Lung (tissue), 12 donors: ENCODE measurements around the gene MYOZ3. TPM values are rescaled to one million over a fixed set of nuclear protein-coding genes. Genes with fewer than 3 reads are reported as not detected.

Experiments
- ATAC-seq: fragments of 200-7000 bp; cut with Tn5 transposase; one replicate; pipeline ENCODE4 v1.9.1; 2020; ENCODE audit warnings: moderate number of reproducible peaks; ENCODE audit not compliant: insufficient read depth, low FRiP score
- DNase-seq, 3 donors: peaks; one replicate each; pipeline ENCODE4 v3.0.0-alpha.2; 2013 to 2017
- H3K27ac ChIP-seq, 2 donors: one replicate each; pipeline ENCODE4 v1.5.1; 2013; ENCODE audit warnings: mild to moderate bottlenecking in 2 of 2, moderate library complexity in 2 of 2, control low read depth in 1 of 2, inconsistent platforms in 1 of 2, low read depth in 1 of 2, low read length in 1 of 2
- H3K27me3 ChIP-seq, 3 donors: one replicate each; pipeline ENCODE4 v1.5.1; 2013; ENCODE audit warnings: low read length in 2 of 3; ENCODE audit not compliant: control insufficient read depth in 3 of 3, insufficient read depth in 3 of 3
- H3K36me3 ChIP-seq, 4 donors: one replicate each; pipeline ENCODE4 v1.5.1; 2013; ENCODE audit warnings: low read length in 4 of 4, mild to moderate bottlenecking in 1 of 4, moderate library complexity in 1 of 4; ENCODE audit not compliant: control insufficient read depth in 4 of 4, insufficient read depth in 4 of 4
- H3K4me1 ChIP-seq, 5 donors: one replicate each; pipeline ENCODE4 v1.5.1; 2013; ENCODE audit warnings: low read length in 5 of 5, mild to moderate bottlenecking in 2 of 5, moderate library complexity in 1 of 5; ENCODE audit not compliant: control insufficient read depth in 5 of 5, insufficient read depth in 5 of 5
- H3K4me3 ChIP-seq: one replicate; pipeline ENCODE4 v1.5.1; 2013; ENCODE audit warnings: mild to moderate bottlenecking, control low read depth, moderate library complexity
- H3K9ac ChIP-seq, 2 donors: one replicate each; pipeline ENCODE4 v1.5.1; 2013; ENCODE audit warnings: low read length in 2 of 2, control low read depth in 1 of 2; ENCODE audit not compliant: insufficient read depth in 1 of 2
- H3K9me3 ChIP-seq, 4 donors: one replicate each; pipeline ENCODE4 v1.5.1; 2013; ENCODE audit warnings: low read length in 3 of 4, mild to moderate bottlenecking in 1 of 4, moderate library complexity in 1 of 4; ENCODE audit not compliant: control insufficient read depth in 4 of 4, insufficient read depth in 3 of 4
- whole genome bisulfite sequencing, 2 donors: extraction: QIAGEN DNeasy Blood & Tissue Kit; methylation state at CpG; one replicate each; pipeline ENCODE4 v1.1.7; 2013; 5-methylcytosine and 5-hydroxymethylcytosine counted together
- polyA plus RNA-seq, 2 donors: library from polyadenylated mRNA; stranded (reverse); fragments of 200-250 nt; gene quantifications; one replicate each; pipeline ENCODE4 v1.2.1, GENCODE V29; 2013
- total RNA-seq, 2 donors: library from RNA; depleted of rRNA in 1 of 2; stranded (reverse); fragments of >200 nt in 1 of 2; gene quantifications; one replicate each; pipeline ENCODE4 v1.2.1, GENCODE V29; 2014 to 2021
- TF ChIP-seq, protein P1 (sequence below): IDR thresholded peaks from 2 replicates; pipeline ENCODE4 v1.5.1; 2012; ENCODE audit warnings: mild to moderate bottlenecking; ENCODE audit errors: control extremely low read depth, extremely low read depth
- donor health status: control.
- donor health status: control.
- donor health status: Bipolar disorder and iron deficiency.
- donor health status: healthy.
- donor health status: DM: yes; HTN: yes; CAD: no.

MYOZ3 gene
- total and polyA plus RNA-seq, 4 donors: 0.39 to 2.4 (median 0.48) TPM

DNA sequence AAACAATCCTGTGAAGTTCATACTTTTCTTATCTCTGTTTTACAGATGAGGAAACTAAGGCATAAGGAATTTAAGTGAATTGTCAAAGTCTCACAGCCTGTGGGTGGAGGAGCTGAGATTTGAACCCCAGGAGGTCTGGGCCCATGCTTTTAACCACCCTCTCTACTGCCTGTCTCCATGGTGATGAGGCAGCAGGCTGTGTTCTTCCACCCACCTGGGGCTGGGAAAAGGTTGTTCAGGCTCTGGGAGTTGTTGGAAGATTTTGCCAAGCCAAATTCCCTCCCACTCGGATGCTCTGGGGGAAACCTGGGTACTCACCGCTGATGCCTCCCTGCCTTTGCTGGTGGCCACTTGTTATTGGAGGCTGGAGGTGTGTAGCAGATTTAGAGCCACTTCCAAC lies 38.9 kb upstream of the MYOZ3 start:
- no peak overlapping the region for H3K4me3 ChIP-seq
- 89% methylated on average over 2 of the region's 2 CpGs for WGBS, 2 donors
- no peaks in the 10 kb centered on the region for H3K36me3 ChIP-seq
- H3K9me3 ChIP-seq: no peaks in the 10 kb centered on the region
- TF ChIP-seq, protein P1, sequence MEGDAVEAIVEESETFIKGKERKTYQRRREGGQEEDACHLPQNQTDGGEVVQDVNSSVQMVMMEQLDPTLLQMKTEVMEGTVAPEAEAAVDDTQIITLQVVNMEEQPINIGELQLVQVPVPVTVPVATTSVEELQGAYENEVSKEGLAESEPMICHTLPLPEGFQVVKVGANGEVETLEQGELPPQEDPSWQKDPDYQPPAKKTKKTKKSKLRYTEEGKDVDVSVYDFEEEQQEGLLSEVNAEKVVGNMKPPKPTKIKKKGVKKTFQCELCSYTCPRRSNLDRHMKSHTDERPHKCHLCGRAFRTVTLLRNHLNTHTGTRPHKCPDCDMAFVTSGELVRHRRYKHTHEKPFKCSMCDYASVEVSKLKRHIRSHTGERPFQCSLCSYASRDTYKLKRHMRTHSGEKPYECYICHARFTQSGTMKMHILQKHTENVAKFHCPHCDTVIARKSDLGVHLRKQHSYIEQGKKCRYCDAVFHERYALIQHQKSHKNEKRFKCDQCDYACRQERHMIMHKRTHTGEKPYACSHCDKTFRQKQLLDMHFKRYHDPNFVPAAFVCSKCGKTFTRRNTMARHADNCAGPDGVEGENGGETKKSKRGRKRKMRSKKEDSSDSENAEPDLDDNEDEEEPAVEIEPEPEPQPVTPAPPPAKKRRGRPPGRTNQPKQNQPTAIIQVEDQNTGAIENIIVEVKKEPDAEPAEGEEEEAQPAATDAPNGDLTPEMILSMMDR: no peak
- no peak overlapping the region for H3K9ac ChIP-seq
- ATAC-seq: no peak
- peak overlapping the region; percentile 10 to 37 for H3K27ac ChIP-seq
- DNase-seq: no peak
- H3K4me1 ChIP-seq: peaks cover 11 to 61% (median 31%) of the 10 kb centered on the region in 5 donors
- H3K27me3 ChIP-seq: no peaks in the 10 kb centered on the region

DNA sequence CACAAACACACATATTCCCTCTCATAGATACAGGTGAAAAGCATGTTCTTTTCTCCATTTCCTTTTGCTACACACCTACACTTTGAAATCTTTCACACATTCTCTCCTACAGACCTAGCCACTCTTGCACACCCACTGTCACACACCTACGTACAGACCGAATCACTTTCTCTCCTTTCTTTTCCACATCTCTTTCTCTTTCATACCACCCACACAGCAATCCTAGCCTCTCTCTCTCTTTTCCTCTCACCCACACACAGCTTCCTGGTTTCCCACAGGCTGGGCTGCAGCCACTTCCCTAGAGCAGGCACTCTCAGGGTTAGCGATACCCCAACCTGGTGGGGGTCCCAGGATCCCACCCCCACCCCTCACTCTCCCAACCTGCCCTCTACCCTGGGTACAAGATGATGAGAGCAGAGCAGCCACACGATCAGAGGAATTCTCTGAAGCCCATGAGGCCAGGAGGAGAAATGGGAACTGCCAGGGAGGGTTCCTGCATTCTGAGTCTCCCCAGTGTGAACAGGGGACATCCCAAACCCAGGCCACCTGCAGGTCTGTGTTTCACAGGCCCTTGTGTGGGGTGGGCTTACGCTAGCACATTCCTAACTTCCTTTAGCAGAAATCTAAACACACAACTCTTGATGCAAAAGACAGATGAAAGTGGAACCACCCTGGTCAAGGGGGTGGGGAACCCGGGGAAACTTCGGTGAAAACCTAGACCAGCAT lies 37.7 kb upstream of the MYOZ3 start:
- no peaks in the 10 kb centered on the region for H3K27me3 ChIP-seq
- H3K4me3 ChIP-seq: no peak overlapping the region
- H3K27ac ChIP-seq: peak overlapping the region; percentile 64 to 72
- peak in 1 of 3 donors; percentile 3 for DNase-seq
- WGBS, 2 donors: 34 to 54% methylated on average over 7 of the region's 7 CpGs
- peaks cover 8 to 50% (median 23%) of the 10 kb centered on the region in 5 donors for H3K4me1 ChIP-seq
- TF ChIP-seq, protein P1: no peak
- no peaks in the 10 kb centered on the region for H3K36me3 ChIP-seq
- ATAC-seq: no peak
- no peaks in the 10 kb centered on the region for H3K9me3 ChIP-seq
- no peak overlapping the region for H3K9ac ChIP-seq

DNA sequence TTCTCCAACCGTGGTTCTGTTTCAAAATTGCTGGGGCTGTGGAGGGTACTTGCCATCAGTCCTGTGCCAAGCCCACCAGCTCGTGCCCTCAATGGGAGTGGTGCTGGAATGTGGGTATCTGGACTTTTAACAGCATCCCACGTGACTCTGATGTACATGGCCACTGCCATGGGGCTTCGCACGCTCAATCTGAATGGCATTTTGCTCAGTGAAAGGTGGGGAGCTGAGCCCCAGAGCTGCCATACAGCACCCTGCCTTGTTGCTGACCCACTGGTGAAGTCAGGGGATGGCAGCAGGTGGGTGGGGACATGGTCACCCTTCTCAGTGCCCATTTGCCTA lies 37.2 kb upstream of the MYOZ3 start:
- ATAC-seq (no peak), DNase-seq (no peak)
- H3K9ac ChIP-seq: no peak overlapping the region
- no peaks in the 10 kb centered on the region for H3K27me3 ChIP-seq
- H3K4me3 ChIP-seq: no peak overlapping the region
- H3K36me3 ChIP-seq: no peaks in the 10 kb centered on the region
- H3K9me3 ChIP-seq: no peaks in the 10 kb centered on the region
- H3K27ac ChIP-seq: peak overlapping the region; percentile 72 to 80
- TF ChIP-seq, protein P1: no peak
- H3K4me1 ChIP-seq: peaks cover 7 to 45% (median 18%) of the 10 kb centered on the region in 5 donors
- WGBS, 2 donors: 61 to 68% methylated on average over 5 of the region's 5 CpGs
